Measurements from ENCODE around the gene MYL12A.

MYL12A gene

GRCh38 chr18:3260995-3261372 lies 13.4 kb downstream of the MYL12A start:
- Histone ChIP-seq H3K36me3 (replicated peaks) (peaks cover 33% of the 10 kb centered on the region), H3K4me3 (ENCODE audit: low read depth, low read length) (peak overlapping the region; percentile 75), H3K27ac (peak overlapping the region; percentile 99), H3K27me3 (replicated peaks) (no peaks in the 10 kb centered on the region)
- DNase-seq, result no peak
- in situ Hi-C loops (cut with HindIII; ENCODE audit: low pct_ligation_motif_present, low sequenced_read_pairs), result no loop called here
- no peak for TF ChIP-seq CTCF (IDR thresholded peaks at IDR 0.05; ENCODE audit: low read depth, low read length, missing control alignments)

GRCh38 chr18:3261373-3262233 lies 14.0 kb downstream of the MYL12A start, which contains the start of gene MYL12B:
Gene MYL12B (plus strand): TSS chr18:3262133. CDS start chr18:3272899, 10,766 bp downstream.
- Histone ChIP-seq H3K36me3 (replicated peaks) (peaks cover 27% of the 10 kb centered on the region), H3K27ac (peak within 1 kb of the TSS; percentile 99), H3K4me3 (ENCODE audit: low read depth, low read length) (peak within 1 kb of the TSS; percentile 75), H3K27me3 (replicated peaks) (no peaks in the 10 kb centered on the region)
- TF ChIP-seq CTCF (IDR thresholded peaks at IDR 0.05; ENCODE audit: low read depth, low read length, missing control alignments), result peak; percentile 11
- in situ Hi-C loops (cut with HindIII; ENCODE audit: low pct_ligation_motif_present, low sequenced_read_pairs), result no loop called here
- no peak for DNase-seq

GRCh38 chr18:3262234-3263131 lies 14.9 kb downstream of the MYL12A start:
- DNase-seq, result no peak
- in situ Hi-C loops (cut with HindIII; ENCODE audit: low pct_ligation_motif_present, low sequenced_read_pairs), result no loop called here
- Histone ChIP-seq H3K27ac (peak overlapping the region; percentile 99), H3K36me3 (replicated peaks) (peaks cover 18% of the 10 kb centered on the region), H3K27me3 (replicated peaks) (no peaks in the 10 kb centered on the region), H3K4me3 (ENCODE audit: low read depth, low read length) (peak overlapping the region; percentile 75)
- TF ChIP-seq CTCF (IDR thresholded peaks at IDR 0.05; ENCODE audit: low read depth, low read length, missing control alignments), result no peak

GRCh38 chr18:3263132-3263700 lies 15.6 kb downstream of the MYL12A start:
- H3K4me3 ChIP-seq (ENCODE audit: low read depth, low read length), result peak overlapping the region; percentile 75
- H3K27ac ChIP-seq, result peak overlapping the region; percentile 99
- in situ Hi-C loops (cut with HindIII; ENCODE audit: low pct_ligation_motif_present, low sequenced_read_pairs), result no loop called here
- no peaks in the 10 kb centered on the region for H3K27me3 ChIP-seq (replicated peaks)
- DNase-seq, result no peak
- peaks cover 10% of the 10 kb centered on the region for H3K36me3 ChIP-seq (replicated peaks)
- no peak for TF ChIP-seq CTCF (IDR thresholded peaks at IDR 0.05; ENCODE audit: low read depth, low read length, missing control alignments)

- in situ Hi-C loops (cut with HindIII; ENCODE audit: low pct_ligation_motif_present, low sequenced_read_pairs), result no loop called here
- no peak for TF ChIP-seq CTCF (IDR thresholded peaks at IDR 0.05; ENCODE audit: low read depth, low read length, missing control alignments)
- Histone ChIP-seq H3K27ac (no peak overlapping the region), H3K4me3 (ENCODE audit: low read depth, low read length) (no peak overlapping the region), H3K36me3 (replicated peaks) (peaks cover 1% of the 10 kb centered on the region), H3K27me3 (replicated peaks) (no peaks in the 10 kb centered on the region)
- DNase-seq, result no peak
Observed at GRCh38 chr18:3264362-3264761, 16.8 kb downstream of the MYL12A start.
